BE2C (cell line): ENCODE data around the gene COL28A1.

Experiments used
- DNase-seq: peaks from one replicate; pipeline ENCODE4 v3.0.0-alpha.2; 2020
- H3K27me3 ChIP-seq: fragments of 250-450 bp; sonication (Bioruptor Pico); 2 replicates; pipeline ENCODE4 v1.5.1; 2020; ENCODE audit warnings: mild to moderate bottlenecking
- H3K36me3 ChIP-seq: fragments of 250-450 bp; sonication (Bioruptor Pico); 2 replicates; pipeline ENCODE4 v1.5.1; 2020; ENCODE audit warnings: mild to moderate bottlenecking
- H3K4me1 ChIP-seq: fragments of 250-450 bp; sonication (Bioruptor Pico); 2 replicates; pipeline ENCODE4 v1.5.1; 2020
- H3K4me3 ChIP-seq: 2 replicates; pipeline ENCODE4 v1.5.1; 2011; ENCODE audit warnings: low read depth, low read length
- H3K9me3 ChIP-seq: fragments of 250-450 bp; sonication (Bioruptor Pico); 2 replicates; pipeline ENCODE4 v1.5.1; 2020
- CTCF ChIP-seq: IDR thresholded peaks from 2 replicates; pipeline ENCODE4 v1.5.1; 2012; ENCODE audit warnings: mild to moderate bottlenecking, low read depth, low read length

COL28A1 gene

GRCh38 chr7:7568553-7568952 is 32.9 kb upstream of the COL28A1 start:
- H3K27me3 ChIP-seq, result no peaks in the 10 kb centered on the region
- no peaks in the 10 kb centered on the region for H3K9me3 ChIP-seq
- no peak for DNase-seq
- H3K36me3 ChIP-seq, result peaks cover 16% of the 10 kb centered on the region
- no peak for TF ChIP-seq CTCF
- peak overlapping the region; percentile 79 for H3K4me3 ChIP-seq
- no peaks in the 10 kb centered on the region; the same call in 1 of the 2 replicates for H3K4me1 ChIP-seq

- H3K27me3 ChIP-seq, result no peaks in the 10 kb centered on the region
- peaks cover 13% of the 10 kb centered on the region for H3K36me3 ChIP-seq
- TF ChIP-seq CTCF, result no peak
- no peaks in the 10 kb centered on the region for H3K9me3 ChIP-seq
- no peak for DNase-seq
- peak overlapping the region; percentile 79 for H3K4me3 ChIP-seq
- no peaks in the 10 kb centered on the region; the same call in 1 of the 2 replicates for H3K4me1 ChIP-seq
Measured at GRCh38 chr7:7567898-7568531, 32.3 kb upstream of the COL28A1 start.

- no peaks in the 10 kb centered on the region; the same call in 1 of the 2 replicates for H3K4me1 ChIP-seq
- DNase-seq, result peak; percentile 89
- peak within 1 kb of the TSS; percentile 79 for H3K4me3 ChIP-seq
- H3K9me3 ChIP-seq, result no peaks in the 10 kb centered on the region
- H3K27me3 ChIP-seq, result no peaks in the 10 kb centered on the region
- H3K36me3 ChIP-seq, result peaks cover 5% of the 10 kb centered on the region
- no peak for TF ChIP-seq CTCF
Measured at GRCh38 chr7:7566651-7567611, 31.3 kb upstream of the COL28A1 start, which contains the start of gene MIOS. MIOS (plus strand) TSS chr7:7566884; CDS start chr7:7572476, 5,592 bp downstream.

- H3K4me3 ChIP-seq, result peak overlapping the region; percentile 79
- no peaks in the 10 kb centered on the region for H3K9me3 ChIP-seq
- no peak for DNase-seq
- no peaks in the 10 kb centered on the region for H3K27me3 ChIP-seq
- TF ChIP-seq CTCF, result no peak
- H3K4me1 ChIP-seq, result no peaks in the 10 kb centered on the region; the same call in 1 of the 2 replicates
- peaks cover 5% of the 10 kb centered on the region for H3K36me3 ChIP-seq
Measured at GRCh38 chr7:7565746-7566650, 30.3 kb upstream of the COL28A1 start.

GRCh38 chr7:7565018-7565680 is 29.5 kb upstream of the COL28A1 start:
- peaks cover 5% of the 10 kb centered on the region for H3K36me3 ChIP-seq
- no peak for TF ChIP-seq CTCF
- H3K4me3 ChIP-seq, result no peak overlapping the region
- H3K9me3 ChIP-seq, result no peaks in the 10 kb centered on the region
- H3K27me3 ChIP-seq, result no peaks in the 10 kb centered on the region
- DNase-seq, result no peak
- H3K4me1 ChIP-seq, result no peaks in the 10 kb centered on the region; the same call in 1 of the 2 replicates
